ENCODE results near the gene CCNY.

CCNY gene

GRCh38 chr10:35520996-35521395 is 184.7 kb downstream of the CCNY start:
- no peak overlapping the region for H3K9ac ChIP-seq (ENCODE audit: low read depth, low read length, poor library complexity, severe bottlenecking)
- H3K4me1 ChIP-seq (ENCODE audit: insufficient read depth, low read length, poor library complexity, severe bottlenecking): peaks cover 5% of the 10 kb centered on the region
- no peaks in the 10 kb centered on the region for H3F3A ChIP-seq (ENCODE audit: low read depth)
- H3K79me2 ChIP-seq (ENCODE audit: insufficient read depth, low read length): peaks cover 36% of the 10 kb centered on the region; the same call in 1 of the 2 replicates
- H3K9me2 ChIP-seq (replicated peaks; ENCODE audit: low read depth, low read length): no peaks in the 10 kb centered on the region
- H3K9me3 ChIP-seq (ENCODE audit: insufficient read depth, low read depth, low read length): no peaks in the 10 kb centered on the region
- H3K27me3 ChIP-seq (ENCODE audit: insufficient read depth, low read length, poor library complexity, severe bottlenecking): no peaks in the 10 kb centered on the region
- no peaks in the 10 kb centered on the region for H4K20me1 ChIP-seq (ENCODE audit: insufficient read depth, low read length, poor library complexity, severe bottlenecking)
- H2AFZ ChIP-seq (ENCODE audit: low read length): no peak overlapping the region
- TF ChIP-seq CTCF (conservative IDR thresholded peaks at IDR 0.05; ENCODE audit: low read length): no peak
- TF ChIP-seq EZH2phosphoT487 (IDR thresholded peaks at IDR 0.05; ENCODE audit: borderline replicate concordance): no peak
- no peak overlapping the region for H3K4me2 ChIP-seq (ENCODE audit: low read depth, low read length, poor library complexity, severe bottlenecking)
- H3K36me3 ChIP-seq (ENCODE audit: insufficient read depth, low read length): peaks cover 17% of the 10 kb centered on the region; the same call in 1 of the 2 replicates
- no peak overlapping the region for H3K4me3 ChIP-seq (ENCODE audit: low read length, poor library complexity, severe bottlenecking)

DNA sequence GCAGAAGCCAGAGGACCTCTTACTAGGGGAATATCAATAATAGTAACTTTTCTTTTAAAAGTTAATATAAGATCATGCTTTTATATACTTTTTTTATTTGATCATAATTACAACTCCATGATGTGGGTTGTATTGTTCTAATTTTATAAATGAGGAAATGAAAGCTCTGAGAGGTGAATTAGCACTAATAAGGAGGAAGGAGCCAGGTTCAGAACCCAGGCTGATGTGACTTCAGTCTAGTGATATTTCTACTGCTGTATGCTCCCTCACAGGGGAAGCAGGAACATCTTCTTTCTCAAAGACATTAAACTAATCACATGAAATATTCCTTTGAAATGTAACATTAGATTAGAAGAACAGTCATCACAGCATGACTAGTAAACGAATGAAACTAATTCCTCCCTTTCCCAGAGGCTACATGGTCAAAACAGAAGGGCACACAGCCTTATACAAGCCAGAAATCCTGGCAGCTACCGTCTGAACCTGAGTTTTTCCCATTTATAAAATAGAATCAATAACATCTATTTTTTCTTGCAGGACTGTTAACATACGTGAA is 187.4 kb downstream of the CCNY start:
- Histone ChIP-seq H2AFZ (ENCODE audit: low read length) (no peak overlapping the region), H3K27me3 (ENCODE audit: insufficient read depth, low read length, poor library complexity, severe bottlenecking) (no peaks in the 10 kb centered on the region), H3K36me3 (ENCODE audit: insufficient read depth, low read length) (peaks cover 17% of the 10 kb centered on the region; the same call in 1 of the 2 replicates), H3K4me1 (ENCODE audit: insufficient read depth, low read length, poor library complexity, severe bottlenecking) (peaks cover 3% of the 10 kb centered on the region), H3K79me2 (ENCODE audit: insufficient read depth, low read length) (peaks cover 23% of the 10 kb centered on the region; the same call in 1 of the 2 replicates), H3K9me2 (replicated peaks; ENCODE audit: low read depth, low read length) (no peaks in the 10 kb centered on the region), H3K4me3 (ENCODE audit: low read length, poor library complexity, severe bottlenecking) (no peak overlapping the region), H3K4me2 (ENCODE audit: low read depth, low read length, poor library complexity, severe bottlenecking) (no peak overlapping the region), H3K9me3 (ENCODE audit: insufficient read depth, low read depth, low read length) (no peaks in the 10 kb centered on the region), H3F3A (ENCODE audit: low read depth) (no peaks in the 10 kb centered on the region), H3K9ac (ENCODE audit: low read depth, low read length, poor library complexity, severe bottlenecking) (no peak overlapping the region), H4K20me1 (ENCODE audit: insufficient read depth, low read length, poor library complexity, severe bottlenecking) (no peaks in the 10 kb centered on the region)
- no peak for TF ChIP-seq EZH2phosphoT487 (IDR thresholded peaks at IDR 0.05; ENCODE audit: borderline replicate concordance)
- no peak for TF ChIP-seq CTCF (conservative IDR thresholded peaks at IDR 0.05; ENCODE audit: low read length)

DNA sequence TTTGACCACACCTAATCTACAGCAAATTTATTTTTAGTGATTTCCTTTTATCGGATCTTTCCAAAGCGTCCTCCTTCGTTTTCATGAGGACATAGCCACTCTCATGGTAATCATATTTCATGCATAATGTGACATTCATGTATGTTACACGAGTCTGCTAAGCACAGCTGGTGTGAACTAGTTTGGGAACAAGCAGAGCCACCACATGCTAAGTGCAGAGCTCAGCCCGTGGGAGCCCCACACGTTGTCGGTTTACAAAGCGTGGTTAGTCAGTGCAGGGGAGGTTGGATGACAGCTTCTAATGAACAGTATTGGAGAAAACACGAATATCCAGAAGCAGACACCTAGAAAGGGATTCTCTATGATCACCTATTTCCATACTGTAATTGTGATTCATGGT is 190.4 kb downstream of the CCNY start:
- Histone ChIP-seq H3K9ac (ENCODE audit: low read depth, low read length, poor library complexity, severe bottlenecking) (no peak overlapping the region), H3K9me2 (replicated peaks; ENCODE audit: low read depth, low read length) (no peaks in the 10 kb centered on the region), H3K4me3 (ENCODE audit: low read length, poor library complexity, severe bottlenecking) (no peak overlapping the region), H3K36me3 (ENCODE audit: insufficient read depth, low read length) (peaks cover 36% of the 10 kb centered on the region; the same call in 1 of the 2 replicates), H3K4me2 (ENCODE audit: low read depth, low read length, poor library complexity, severe bottlenecking) (no peak overlapping the region), H2AFZ (ENCODE audit: low read length) (no peak overlapping the region), H3K4me1 (ENCODE audit: insufficient read depth, low read length, poor library complexity, severe bottlenecking) (peaks cover 3% of the 10 kb centered on the region), H3K27me3 (ENCODE audit: insufficient read depth, low read length, poor library complexity, severe bottlenecking) (no peaks in the 10 kb centered on the region), H3K79me2 (ENCODE audit: insufficient read depth, low read length) (peaks cover 10% of the 10 kb centered on the region; the same call in 1 of the 2 replicates), H3K9me3 (ENCODE audit: insufficient read depth, low read depth, low read length) (no peaks in the 10 kb centered on the region), H3F3A (ENCODE audit: low read depth) (no peaks in the 10 kb centered on the region), H4K20me1 (ENCODE audit: insufficient read depth, low read length, poor library complexity, severe bottlenecking) (no peaks in the 10 kb centered on the region)
- TF ChIP-seq EZH2phosphoT487 (IDR thresholded peaks at IDR 0.05; ENCODE audit: borderline replicate concordance) (no peak), CTCF (conservative IDR thresholded peaks at IDR 0.05; ENCODE audit: low read length) (no peak)

Data from Loucy (cell line).